Measurements from ENCODE around the gene ZNF618. TPM values are rescaled to one million over a fixed set of nuclear protein-coding genes. Genes with fewer than 3 reads are reported as not detected.

Gene ZNF618
- total RNA-seq, 2 experiments from 2014 or later = not detected

DNA sequence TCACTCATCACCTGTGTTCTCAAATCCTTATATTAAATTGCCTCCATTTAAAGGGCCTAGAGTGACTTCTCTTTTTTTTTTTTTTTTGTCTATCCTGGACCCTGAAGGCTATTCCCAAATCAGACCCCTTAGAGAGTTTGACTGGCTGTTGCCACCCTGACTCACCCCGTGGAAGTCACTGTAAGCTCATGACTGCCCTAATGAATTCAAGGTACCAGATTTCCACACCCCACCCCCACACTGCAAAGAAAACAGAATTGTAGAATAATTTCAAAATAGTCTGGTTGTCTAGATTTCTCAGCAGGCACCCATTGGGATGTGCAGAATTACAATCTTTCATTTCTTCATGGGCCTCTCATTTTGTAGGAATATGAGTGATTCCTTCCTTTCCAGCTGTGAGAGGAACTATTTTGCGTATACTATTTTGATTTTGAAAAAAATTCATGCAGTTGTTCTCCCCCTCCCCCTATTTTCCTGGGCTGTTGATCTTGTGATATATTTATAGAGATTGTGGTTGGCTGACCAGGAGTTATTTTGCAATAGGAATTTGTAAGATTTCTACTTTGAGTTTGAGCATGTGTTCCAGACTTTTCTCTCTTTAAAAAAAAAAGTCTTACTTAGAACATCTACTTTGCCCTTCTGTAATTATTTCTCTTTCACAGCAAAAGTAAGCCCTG, 79.1 kb downstream of the ZNF618 start:
- Histone ChIP-seq H3K9me3 (ENCODE audit: low read length) (no peaks in the 10 kb centered on the region), H2AFZ (ENCODE audit: low read length) (no peak overlapping the region), H3K4me1 (ENCODE audit: insufficient read depth, low read length, poor library complexity, severe bottlenecking) (no peaks in the 10 kb centered on the region), H3K79me2 (ENCODE audit: insufficient read depth, low read depth, low read length) (no peaks in the 10 kb centered on the region), H3K4me2 (ENCODE audit: low read length) (no peak overlapping the region), H4K20me1 (ENCODE audit: insufficient read depth, low read length) (no peaks in the 10 kb centered on the region), H3K27ac (ENCODE audit: low read depth, low read length, poor library complexity, severe bottlenecking) (no peak overlapping the region), H3K4me3 (ENCODE audit: low read depth, low read length, poor library complexity, severe bottlenecking) (no peak overlapping the region), H3K9me2 (ENCODE audit: insufficient read depth, low read length) (no peaks in the 10 kb centered on the region), H3K36me3 (ENCODE audit: insufficient read depth, low read length) (no peaks in the 10 kb centered on the region)
- no peak for TF ChIP-seq CTCF (conservative IDR thresholded peaks at IDR 0.05; ENCODE audit: low read length)
- TF ChIP-seq EZH2phosphoT487 (IDR thresholded peaks at IDR 0.05; ENCODE audit: borderline replicate concordance, low read depth, low read length) = no peak
- BruUV-seq (replicated peaks) = no TSS peak
- intact Hi-C loops (cut with micrococcal nuclease; ENCODE audit: unreplicated experiment) = no loop called here
- ChIA-PET CTCF (ENCODE audit: unreplicated experiment) (no interaction called here), POLR2A (interaction anchor here (0.7 kb wide), 1 partner anchor 119 kb away, joined by 3 read pairs; no protein-coding TSS in a partner anchor)
- no peak for DNase-seq (ENCODE audit: low spot score)

GRCh38 chr9:113956901-113957300, 80.8 kb downstream of the ZNF618 start:
- H3K36me3 ChIP-seq (ENCODE audit: insufficient read depth, low read length) = no peaks in the 10 kb centered on the region
- no peaks in the 10 kb centered on the region for H3K4me1 ChIP-seq (ENCODE audit: insufficient read depth, low read length, poor library complexity, severe bottlenecking)
- BruUV-seq (replicated peaks) = no TSS peak
- ChIA-PET POLR2A (no interaction called here), CTCF (ENCODE audit: unreplicated experiment) (no interaction called here)
- H3K9me3 ChIP-seq (ENCODE audit: low read length) = no peaks in the 10 kb centered on the region
- H3K79me2 ChIP-seq (ENCODE audit: insufficient read depth, low read depth, low read length) = no peaks in the 10 kb centered on the region
- no peak overlapping the region for H2AFZ ChIP-seq (ENCODE audit: low read length)
- H3K9me2 ChIP-seq (ENCODE audit: insufficient read depth, low read length) = no peaks in the 10 kb centered on the region
- TF ChIP-seq CTCF (conservative IDR thresholded peaks at IDR 0.05; ENCODE audit: low read length) (no peak), EZH2phosphoT487 (IDR thresholded peaks at IDR 0.05; ENCODE audit: borderline replicate concordance, low read depth, low read length) (no peak)
- no peaks in the 10 kb centered on the region for H4K20me1 ChIP-seq (ENCODE audit: insufficient read depth, low read length)
- H3K4me2 ChIP-seq (ENCODE audit: low read length) = no peak overlapping the region
- no peak for DNase-seq (ENCODE audit: low spot score)
- no peak overlapping the region for H3K4me3 ChIP-seq (ENCODE audit: low read depth, low read length, poor library complexity, severe bottlenecking)
- no peak overlapping the region for H3K27ac ChIP-seq (ENCODE audit: low read depth, low read length, poor library complexity, severe bottlenecking)
- intact Hi-C loops (cut with micrococcal nuclease; ENCODE audit: unreplicated experiment) = no loop called here

DNA sequence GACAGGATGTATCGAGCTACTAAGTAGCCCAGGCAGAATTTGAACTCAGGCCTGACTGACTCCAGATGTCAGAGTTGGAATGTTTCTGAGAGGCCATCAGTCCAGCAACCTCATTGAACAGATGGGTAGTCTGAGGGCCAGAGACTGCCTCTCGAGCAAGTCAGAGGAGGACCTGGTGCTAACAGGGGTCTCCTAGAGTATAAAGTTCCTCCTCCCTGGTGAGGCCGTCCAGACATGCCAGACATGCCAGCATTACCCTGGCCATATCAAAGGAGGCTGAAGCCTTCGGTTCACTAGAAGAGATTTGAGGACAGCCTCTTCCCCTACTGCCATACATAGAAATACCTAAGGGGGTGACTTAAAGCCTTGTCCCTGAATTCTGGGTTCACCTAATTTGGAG, 81.2 kb downstream of the ZNF618 start:
- Histone ChIP-seq H3K4me3 (ENCODE audit: low read depth, low read length, poor library complexity, severe bottlenecking) (no peak overlapping the region), H3K9me2 (ENCODE audit: insufficient read depth, low read length) (no peaks in the 10 kb centered on the region), H3K9me3 (ENCODE audit: low read length) (no peaks in the 10 kb centered on the region), H3K27ac (ENCODE audit: low read depth, low read length, poor library complexity, severe bottlenecking) (no peak overlapping the region), H3K79me2 (ENCODE audit: insufficient read depth, low read depth, low read length) (no peaks in the 10 kb centered on the region), H3K4me1 (ENCODE audit: insufficient read depth, low read length, poor library complexity, severe bottlenecking) (no peaks in the 10 kb centered on the region), H2AFZ (ENCODE audit: low read length) (no peak overlapping the region), H3K36me3 (ENCODE audit: insufficient read depth, low read length) (no peaks in the 10 kb centered on the region), H3K4me2 (ENCODE audit: low read length) (no peak overlapping the region), H4K20me1 (ENCODE audit: insufficient read depth, low read length) (no peaks in the 10 kb centered on the region)
- CTCF ChIA-PET (ENCODE audit: unreplicated experiment) = no interaction called here
- DNase-seq (ENCODE audit: low spot score) = no peak
- BruUV-seq (replicated peaks) = no TSS peak
- intact Hi-C loops (cut with micrococcal nuclease; ENCODE audit: unreplicated experiment) = no loop called here
- TF ChIP-seq EZH2phosphoT487 (IDR thresholded peaks at IDR 0.05; ENCODE audit: borderline replicate concordance, low read depth, low read length) = no peak
- POLR2A ChIA-PET = no interaction called here
